PC-3 (cell line): Measurements from ENCODE around the gene KCNQ1. TPM values are rescaled to one million over a fixed set of nuclear protein-coding genes. Genes with fewer than 3 reads are reported as not detected.

Source experiments
- ATAC-seq: fragments of 200-7000 bp; cut with Tn5 transposase; 2 replicates; pipeline ENCODE4 v1.9.1; 2020; ENCODE audit warnings: mild to moderate bottlenecking, moderate library complexity
- BruUV-seq: library from RNA; stranded (reverse); fragments of 400-500 nt; replicated peaks from 2 replicates; lab custom pipeline; 2021; lab: Mats Ljungman, UMichigan
- CTCF ChIA-PET: fragments of 300-600 bp; sonication (Branson Sonifier 250); formaldehyde crosslinking; loops from one replicate; lab custom pipeline; 2022; ENCODE audit warnings: antibody characterized with exemption; lab: Charles Lee
- POLR2A ChIA-PET: fragments of 300-600 bp; sonication (Branson Sonifier 250); formaldehyde crosslinking; loops from one replicate; lab custom pipeline; 2022; ENCODE audit warnings: antibody characterized with exemption; ENCODE audit not compliant: unreplicated experiment; lab: Charles Lee
- DNase-seq: peaks from one replicate; pipeline ENCODE4 v3.0.0-alpha.2; 2015
- H2AFZ ChIP-seq: fragments of 300-600 bp; sonication (generic); 2 replicates; pipeline ENCODE4 v1.6.0; 2016; ENCODE audit warnings: antibody characterized with exemption, low read length
- H3F3A ChIP-seq: fragments of 300-600 bp; sonication (generic); one replicate; pipeline ENCODE4 v1.6.0; 2017; ENCODE audit warnings: antibody characterized with exemption, low read length, control low read depth, mild to moderate bottlenecking; ENCODE audit not compliant: unreplicated experiment
- H3K27ac ChIP-seq: fragments of 300-600 bp; sonication (generic); 2 replicates; pipeline ENCODE4 v1.5.1; 2016; ENCODE audit warnings: mild to moderate bottlenecking, low read length
- H3K27me3 ChIP-seq: fragments of 300-600 bp; sonication (generic); 2 replicates; pipeline ENCODE4 v1.6.1; 2016; ENCODE audit warnings: low read length, mixed read lengths
- H3K36me3 ChIP-seq: fragments of 300-600 bp; sonication (generic); 2 replicates; pipeline ENCODE4 v1.6.1; 2016; ENCODE audit warnings: low read depth, mixed run types, low read length, mixed read lengths
- H3K4me1 ChIP-seq: fragments of 300-600 bp; sonication (generic); 2 replicates; pipeline ENCODE4 v1.5.1; 2016; ENCODE audit warnings: low read length; ENCODE audit not compliant: insufficient read depth
- H3K4me2 ChIP-seq: fragments of 300-600 bp; sonication (generic); 2 replicates; pipeline ENCODE4 v1.6.0; 2016; ENCODE audit warnings: low read length
- H3K4me3 ChIP-seq: fragments of 300-600 bp; sonication (generic); 2 replicates; pipeline ENCODE4 v1.5.1; 2016; ENCODE audit warnings: mild to moderate bottlenecking, low read length, mixed read lengths
- H3K79me2 ChIP-seq: fragments of 300-600 bp; sonication (generic); 2 replicates; pipeline ENCODE4 v1.6.1; 2017; ENCODE audit warnings: low read length, mixed read lengths
- H3K9ac ChIP-seq: fragments of 300-600 bp; sonication (generic); 2 replicates; pipeline ENCODE4 v1.6.0; 2016; ENCODE audit warnings: mild to moderate bottlenecking, low read length
- H3K9me2 ChIP-seq: fragments of 300-600 bp; sonication (generic); replicated peaks from 2 replicates; pipeline ENCODE4 v1.6.1; 2016; ENCODE audit warnings: mixed run types, low read length, mixed read lengths
- H3K9me3 ChIP-seq: fragments of 300-600 bp; sonication (generic); 2 replicates; pipeline ENCODE4 v1.6.1; 2016; ENCODE audit warnings: low read length, mixed read lengths
- H4K20me1 ChIP-seq: fragments of 300-600 bp; sonication (generic); 2 replicates; pipeline ENCODE4 v1.6.1; 2016; ENCODE audit warnings: low read length, mixed read lengths
- CTCF ChIP-seq: fragments of 300-600 bp; sonication (generic); conservative IDR thresholded peaks from 2 replicates; pipeline ENCODE4 v1.5.1; 2017; ENCODE audit warnings: antibody characterized with exemption, low read depth, mild to moderate bottlenecking, low read length
- EZH2 ChIP-seq: fragments of 300-600 bp; sonication (generic); IDR thresholded peaks from one replicate; pipeline ENCODE4 v1.6.1; 2017; ENCODE audit warnings: antibody characterized with exemption, mild to moderate bottlenecking, low read length; ENCODE audit not compliant: unreplicated experiment
- EZH2phosphoT487 ChIP-seq: fragments of 300-600 bp; sonication (generic); IDR thresholded peaks from 2 replicates; pipeline ENCODE4 v1.6.1; 2018; ENCODE audit warnings: mild to moderate bottlenecking, antibody characterized with exemption, low read length, borderline replicate concordance
- intact Hi-C: fragments of 100-400 bp; cut with micrococcal nuclease; formaldehyde crosslinking; loops from 2 replicates; pipeline ENCODE4 v1.9.0; 2023
- total RNA-seq: library from RNA; depleted of rRNA; stranded (reverse); fragments of >200 nt; gene quantifications from 2 replicates; pipeline ENCODE4 v1.2.3, GENCODE V29; 2014

Gene KCNQ1
- total RNA-seq, 1 experiment from 2014 or later, result 0.40 TPM

- Histone ChIP-seq H3F3A (no peaks in the 10 kb centered on the region), H3K27me3 (no peaks in the 10 kb centered on the region), H3K9ac (no peak overlapping the region), H2AFZ (no peak overlapping the region), H3K9me2 (no peaks in the 10 kb centered on the region), H3K4me1 (peaks cover 5% of the 10 kb centered on the region; the same call in 1 of the 2 replicates), H3K4me2 (no peak overlapping the region), H3K9me3 (no peaks in the 10 kb centered on the region), H3K36me3 (no peaks in the 10 kb centered on the region), H3K79me2 (no peaks in the 10 kb centered on the region), H3K27ac (no peak overlapping the region), H3K4me3 (no peak overlapping the region), H4K20me1 (no peaks in the 10 kb centered on the region)
- TF ChIP-seq EZH2 (no peak), EZH2phosphoT487 (no peak), CTCF (no peak)
- BruUV-seq, result no TSS peak
- intact Hi-C loops, result no loop called here
- ATAC-seq (no peak), DNase-seq (no peak)
- ChIA-PET POLR2A (no interaction called here), CTCF (no interaction called here)
These were observed 22.3 kb downstream of the KCNQ1 start for GRCh38 chr11:2466869-2467694.

- BruUV-seq, result no TSS peak
- intact Hi-C loops, result no loop called here
- POLR2A ChIA-PET, result no interaction called here
- Histone ChIP-seq H3K9ac (no peak overlapping the region), H3K9me2 (no peaks in the 10 kb centered on the region), H3K27me3 (no peaks in the 10 kb centered on the region), H3K27ac (no peak overlapping the region), H2AFZ (no peak overlapping the region), H3K4me3 (no peak overlapping the region), H3K36me3 (no peaks in the 10 kb centered on the region), H3K4me1 (peaks cover 5% of the 10 kb centered on the region; the same call in 1 of the 2 replicates), H3K4me2 (no peak overlapping the region), H3K79me2 (no peaks in the 10 kb centered on the region), H3K9me3 (no peaks in the 10 kb centered on the region), H3F3A (no peaks in the 10 kb centered on the region), H4K20me1 (no peaks in the 10 kb centered on the region)
- DNase-seq (no peak), ATAC-seq (no peak)
- TF ChIP-seq EZH2phosphoT487 (no peak), EZH2 (no peak), CTCF (no peak)
- CTCF ChIA-PET, result no interaction called here
These were observed 22.9 kb downstream of the KCNQ1 start for GRCh38 chr11:2467695-2468055.
